Bladder microvascular endothelial cell (primary cell): Measurements from ENCODE around the gene CLOCK. TPM values are rescaled to one million over a fixed set of nuclear protein-coding genes. Genes with fewer than 3 reads are reported as not detected.

Experiments used
- total RNA-seq: library from RNA; depleted of rRNA; stranded (reverse); fragments of >200 nt; gene quantifications from 2 replicates; pipeline ENCODE4 v1.2.3, GENCODE V29; 2014

CLOCK gene, protein sequence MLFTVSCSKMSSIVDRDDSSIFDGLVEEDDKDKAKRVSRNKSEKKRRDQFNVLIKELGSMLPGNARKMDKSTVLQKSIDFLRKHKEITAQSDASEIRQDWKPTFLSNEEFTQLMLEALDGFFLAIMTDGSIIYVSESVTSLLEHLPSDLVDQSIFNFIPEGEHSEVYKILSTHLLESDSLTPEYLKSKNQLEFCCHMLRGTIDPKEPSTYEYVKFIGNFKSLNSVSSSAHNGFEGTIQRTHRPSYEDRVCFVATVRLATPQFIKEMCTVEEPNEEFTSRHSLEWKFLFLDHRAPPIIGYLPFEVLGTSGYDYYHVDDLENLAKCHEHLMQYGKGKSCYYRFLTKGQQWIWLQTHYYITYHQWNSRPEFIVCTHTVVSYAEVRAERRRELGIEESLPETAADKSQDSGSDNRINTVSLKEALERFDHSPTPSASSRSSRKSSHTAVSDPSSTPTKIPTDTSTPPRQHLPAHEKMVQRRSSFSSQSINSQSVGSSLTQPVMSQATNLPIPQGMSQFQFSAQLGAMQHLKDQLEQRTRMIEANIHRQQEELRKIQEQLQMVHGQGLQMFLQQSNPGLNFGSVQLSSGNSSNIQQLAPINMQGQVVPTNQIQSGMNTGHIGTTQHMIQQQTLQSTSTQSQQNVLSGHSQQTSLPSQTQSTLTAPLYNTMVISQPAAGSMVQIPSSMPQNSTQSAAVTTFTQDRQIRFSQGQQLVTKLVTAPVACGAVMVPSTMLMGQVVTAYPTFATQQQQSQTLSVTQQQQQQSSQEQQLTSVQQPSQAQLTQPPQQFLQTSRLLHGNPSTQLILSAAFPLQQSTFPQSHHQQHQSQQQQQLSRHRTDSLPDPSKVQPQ
- total RNA-seq, result 14.7 and 29.4 TPM in 2 replicates

DNA sequence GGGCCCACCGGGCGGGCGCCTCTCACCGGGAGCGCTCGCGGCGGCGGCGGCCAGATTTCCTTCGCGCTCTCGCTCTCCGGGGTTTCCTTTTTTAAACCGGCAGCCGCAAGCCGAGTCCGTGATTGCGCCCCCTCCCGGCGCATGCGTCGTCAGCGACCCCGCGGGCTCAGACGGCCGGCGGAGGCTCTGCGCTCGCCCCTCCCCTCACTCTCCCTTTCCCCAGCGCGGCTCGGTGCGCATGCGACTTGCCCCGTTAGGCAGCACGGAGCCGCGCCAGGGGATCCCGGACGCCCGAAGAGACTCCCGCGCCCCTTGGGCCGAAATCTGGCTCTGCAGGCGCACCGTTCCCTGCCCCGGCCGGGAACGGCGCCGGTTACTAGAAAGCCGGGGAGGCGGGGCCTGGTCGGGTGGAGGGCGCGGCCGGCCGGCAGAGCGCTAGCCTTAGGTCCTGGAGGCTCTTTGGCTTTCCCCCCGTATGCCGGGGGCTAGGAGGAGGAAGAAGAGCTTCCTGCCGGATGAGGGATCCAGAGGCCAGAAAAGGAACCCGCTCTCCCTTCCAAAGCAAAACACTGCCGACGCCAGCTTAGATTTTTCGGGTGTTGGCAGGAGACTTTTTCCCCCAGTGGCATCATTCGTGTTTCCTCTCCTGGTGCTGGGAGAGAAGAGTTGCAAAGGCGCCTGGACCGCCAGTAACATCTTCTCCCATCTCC, at the start of gene CLOCK:
Gene CLOCK (minus strand): TSS at position 154 of the 710 bp plus-strand sequence. CDS start 64,124 bp downstream, outside the sequence.

GRCh38 chr4:55592014-55592413, 45.3 kb upstream of the CLOCK start, which contains the start of gene PDCL2:
PDCL2 (minus strand) TSS chr4:55592245; CDS start chr4:55592109, 136 bp downstream.

GRCh38 chr4:55395529-55396307, 151.0 kb downstream of the CLOCK start, which contains the start of gene TMEM165:
TMEM165 (plus strand) TSS chr4:55395957; CDS start chr4:55396190, 233 bp downstream.

Other genes starting within 250 kb of the CLOCK start
- 6.3 and 10.7 TPM in 2 replicates for gene SRD5A3, start 200.7 kb downstream of the CLOCK start, total RNA-seq
- 87.9 and 138 TPM in 2 replicates for gene TMEM165, start 151.0 kb downstream of the CLOCK start, total RNA-seq
- not detected in 2 replicates for gene PDCL2, start 45.3 kb upstream of the CLOCK start, total RNA-seq
- 0.38 TPM in 1 of 2 replicates, not detected in the other for gene NMU, start 89.4 kb upstream of the CLOCK start, total RNA-seq